T-helper 17 cell (primary cell): ENCODE measurements around the gene CALN1. TPM values are rescaled to one million over a fixed set of nuclear protein-coding genes. Genes with fewer than 3 reads are reported as not detected.

ENCODE experiments used
- ATAC-seq: fragments of 150-1000 bp; cut with Tn5 transposase; 2 replicates; pipeline ENCODE4 v1.10.0; 2021; ENCODE audit warnings: mild to moderate bottlenecking, moderate library complexity
- DNase-seq, 3 donors: peaks; one replicate each; pipeline versions ENCODE4 v3.0.0 to v3.0.0-alpha.2; 2020 to 2021
- H3K9me3 ChIP-seq: one replicate; pipeline ENCODE4 v1.7.0; 2013; ENCODE audit warnings: low read length, mild to moderate bottlenecking; ENCODE audit not compliant: control insufficient read depth, poor library complexity, severe bottlenecking
- H3K27ac Mint-ChIP-seq: one replicate; pipeline ENCODE4 v1.8.0; 2022; ENCODE audit warnings: mild to moderate bottlenecking, moderate library complexity, mixed read lengths
- H3K27me3 Mint-ChIP-seq: one replicate; pipeline ENCODE4 v1.8.0; 2022; ENCODE audit warnings: mixed read lengths
- H3K36me3 Mint-ChIP-seq: one replicate; pipeline ENCODE4 v1.8.0; 2022; ENCODE audit warnings: low read depth, mixed read lengths
- H3K4me1 Mint-ChIP-seq: one replicate; pipeline ENCODE4 v1.8.0; 2022; ENCODE audit warnings: mild to moderate bottlenecking, mixed read lengths
- H3K4me3 Mint-ChIP-seq: one replicate; pipeline ENCODE4 v1.8.0; 2022; ENCODE audit warnings: mild to moderate bottlenecking, moderate library complexity, mixed read lengths
- total RNA-seq, 4 donors: library from RNA in 2 of 4; stranded (reverse) in 2 of 4; gene quantifications; one replicate each; pipeline ENCODE4 v1.2.3 and lab custom pipeline; 2022 to 2026

CALN1 gene
- total RNA-seq, 2 donors from 2014 or later, result not detected

DNA sequence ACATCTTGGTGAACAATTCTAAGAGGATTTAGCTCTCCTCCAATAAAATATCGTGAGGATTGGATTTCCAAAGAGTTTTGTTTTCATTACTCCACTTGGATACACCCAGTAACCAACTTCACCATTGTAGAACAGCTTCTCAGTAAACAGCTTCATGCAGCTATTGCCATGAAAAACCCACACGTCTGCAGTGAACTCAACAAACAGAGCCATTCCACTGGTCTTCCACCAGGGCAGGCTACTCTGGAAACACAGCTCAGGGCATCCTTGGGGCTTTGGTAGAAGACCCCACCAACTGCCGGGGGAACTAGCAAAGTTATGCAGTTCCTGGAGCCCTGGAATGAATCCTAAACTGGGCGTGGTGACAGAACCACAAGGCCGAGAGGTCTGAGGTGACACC is 77.4 kb downstream of the CALN1 start:
- H3K9me3 ChIP-seq, result no peaks in the 10 kb centered on the region
- H3K4me1 Mint-ChIP-seq, result no peaks in the 10 kb centered on the region
- no peak overlapping the region for H3K4me3 Mint-ChIP-seq
- no peak for ATAC-seq
- no peak for DNase-seq
- no peak overlapping the region for H3K27ac Mint-ChIP-seq
- H3K27me3 Mint-ChIP-seq, result peaks cover 9% of the 10 kb centered on the region
- H3K36me3 Mint-ChIP-seq, result no peaks in the 10 kb centered on the region

DNA sequence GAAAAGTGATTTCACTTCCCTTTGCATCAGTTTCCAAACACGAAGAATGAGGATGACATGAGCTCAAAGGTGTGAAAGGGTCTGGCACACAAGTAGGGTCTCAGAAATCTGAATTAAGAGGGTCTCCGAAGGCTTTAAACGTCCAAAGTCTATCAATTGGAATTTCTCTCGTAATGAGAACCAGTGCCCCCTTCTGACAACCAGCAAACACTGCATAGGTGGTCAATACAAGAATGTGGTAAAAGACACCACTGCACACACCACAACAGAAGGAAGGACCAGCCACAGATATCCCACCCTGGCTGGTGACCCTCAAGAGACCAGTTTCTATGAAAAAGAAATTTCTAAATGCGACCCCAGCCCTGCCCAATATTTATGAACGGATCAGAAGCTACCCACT is 78.1 kb downstream of the CALN1 start:
- H3K4me1 Mint-ChIP-seq, result no peaks in the 10 kb centered on the region
- no peak overlapping the region for H3K4me3 Mint-ChIP-seq
- no peak for DNase-seq
- H3K36me3 Mint-ChIP-seq, result no peaks in the 10 kb centered on the region
- no peak overlapping the region for H3K27ac Mint-ChIP-seq
- H3K27me3 Mint-ChIP-seq, result peaks cover 9% of the 10 kb centered on the region
- no peaks in the 10 kb centered on the region for H3K9me3 ChIP-seq
- ATAC-seq, result no peak

DNA sequence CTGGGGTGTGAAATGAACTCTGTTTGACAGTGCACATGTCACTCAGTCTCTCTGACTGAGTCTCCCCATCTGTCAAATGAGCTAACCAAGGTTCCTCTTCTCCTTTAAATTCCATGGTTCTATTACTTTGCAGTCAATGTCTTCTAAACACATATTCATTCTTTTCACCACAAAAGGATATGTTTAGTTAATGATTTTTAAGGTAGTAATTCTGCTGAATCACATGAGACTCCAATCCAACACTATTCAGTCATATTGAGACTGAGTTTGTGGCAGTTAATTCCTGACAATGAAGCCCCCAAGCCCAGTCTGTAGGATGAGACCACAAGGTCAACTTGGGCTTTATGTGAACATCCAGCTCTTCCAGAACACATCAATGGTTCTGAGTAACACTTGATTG is 85.3 kb downstream of the CALN1 start:
- H3K27me3 Mint-ChIP-seq, result no peaks in the 10 kb centered on the region
- H3K4me3 Mint-ChIP-seq, result no peak overlapping the region
- H3K9me3 ChIP-seq, result no peaks in the 10 kb centered on the region
- H3K27ac Mint-ChIP-seq, result no peak overlapping the region
- no peak for DNase-seq
- ATAC-seq, result no peak
- H3K4me1 Mint-ChIP-seq, result no peaks in the 10 kb centered on the region
- no peaks in the 10 kb centered on the region for H3K36me3 Mint-ChIP-seq

DNA sequence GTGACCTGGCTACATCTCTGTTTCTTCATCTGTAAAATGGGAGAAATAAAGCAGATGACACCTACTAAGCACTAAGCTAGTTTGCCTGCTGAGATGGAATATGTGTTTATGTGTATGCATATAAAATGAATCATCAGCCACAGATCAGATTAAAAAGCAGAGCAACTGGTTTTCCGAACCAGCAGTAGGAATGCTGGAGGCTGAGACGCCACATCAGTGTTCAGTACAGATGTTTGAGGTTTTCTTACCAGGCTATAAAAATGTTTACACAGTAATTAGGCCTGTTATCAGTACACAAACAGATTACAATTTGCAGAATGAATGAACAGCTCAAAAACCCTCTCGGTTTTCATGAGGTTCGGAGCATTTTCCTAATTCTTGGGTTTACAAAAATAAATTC is 85.8 kb downstream of the CALN1 start:
- H3K27ac Mint-ChIP-seq, result no peak overlapping the region
- ATAC-seq (no peak), DNase-seq (no peak)
- no peak overlapping the region for H3K4me3 Mint-ChIP-seq
- no peaks in the 10 kb centered on the region for H3K36me3 Mint-ChIP-seq
- H3K27me3 Mint-ChIP-seq, result no peaks in the 10 kb centered on the region
- no peaks in the 10 kb centered on the region for H3K4me1 Mint-ChIP-seq
- H3K9me3 ChIP-seq, result no peaks in the 10 kb centered on the region

DNA sequence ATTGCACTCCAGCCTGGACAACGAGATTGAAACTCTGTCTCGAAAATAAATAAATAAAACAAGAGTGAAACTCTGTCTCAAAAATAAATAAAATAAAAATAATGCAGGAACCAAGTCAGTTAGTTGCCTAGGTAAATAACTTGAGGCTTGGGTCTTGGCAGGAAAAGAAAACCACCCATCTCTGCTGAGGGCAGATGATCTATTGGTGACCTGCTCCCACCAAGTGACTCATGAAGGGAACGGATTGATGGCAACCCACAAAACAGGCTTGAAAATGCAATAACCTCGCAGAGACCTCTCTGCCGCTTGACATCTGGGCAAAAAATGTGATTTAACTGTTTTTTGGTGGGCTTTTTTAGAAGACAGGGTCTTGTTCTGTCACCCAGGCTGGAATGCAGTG is 86.6 kb downstream of the CALN1 start:
- no peaks in the 10 kb centered on the region for H3K27me3 Mint-ChIP-seq
- ATAC-seq (no peak), DNase-seq (no peak)
- no peaks in the 10 kb centered on the region for H3K36me3 Mint-ChIP-seq
- H3K4me3 Mint-ChIP-seq, result no peak overlapping the region
- no peaks in the 10 kb centered on the region for H3K4me1 Mint-ChIP-seq
- no peaks in the 10 kb centered on the region for H3K9me3 ChIP-seq
- no peak overlapping the region for H3K27ac Mint-ChIP-seq

DNA sequence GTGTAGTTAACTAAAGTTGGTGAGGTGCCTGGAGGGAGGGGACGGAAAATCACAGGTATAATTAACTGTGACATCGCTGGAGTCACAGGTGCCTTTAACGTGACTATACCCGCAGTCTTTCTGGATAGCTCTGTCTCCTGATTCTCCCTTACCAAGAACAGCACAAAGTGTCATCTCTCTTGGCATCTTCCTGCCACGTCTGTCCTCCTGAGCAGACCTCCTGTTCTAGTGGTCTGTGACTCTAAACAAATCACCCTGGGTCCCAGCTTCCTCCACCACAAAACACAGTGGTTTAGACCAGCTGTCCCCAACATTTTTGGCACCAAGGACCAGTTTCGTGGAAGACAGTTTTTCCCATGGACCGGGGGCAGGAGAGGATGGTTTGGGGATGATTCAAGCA is 90.5 kb downstream of the CALN1 start:
- DNase-seq (no peak), ATAC-seq (no peak)
- H3K9me3 ChIP-seq, result no peaks in the 10 kb centered on the region
- no peak overlapping the region for H3K27ac Mint-ChIP-seq
- peaks cover 2% of the 10 kb centered on the region for H3K36me3 Mint-ChIP-seq
- no peak overlapping the region for H3K4me3 Mint-ChIP-seq
- no peaks in the 10 kb centered on the region for H3K27me3 Mint-ChIP-seq
- no peaks in the 10 kb centered on the region for H3K4me1 Mint-ChIP-seq

DNA sequence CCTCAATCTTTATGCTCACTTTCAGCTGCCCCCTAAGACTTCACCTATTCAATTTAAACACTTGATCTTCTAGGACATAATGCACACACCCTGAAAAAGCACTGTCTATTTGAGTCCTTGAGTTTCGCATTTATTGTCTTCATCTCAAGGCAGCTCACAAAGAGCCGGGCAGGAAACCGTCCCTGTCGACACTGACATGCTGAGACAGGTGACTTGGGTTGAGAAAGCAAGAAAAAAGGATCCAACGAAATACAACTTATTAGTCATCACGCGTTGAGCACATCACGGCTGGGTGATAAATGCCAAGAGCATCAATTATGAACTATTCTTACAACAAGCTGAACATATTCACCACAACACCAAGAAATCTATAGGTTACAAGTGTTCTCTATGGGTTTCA is 91.1 kb downstream of the CALN1 start:
- no peaks in the 10 kb centered on the region for H3K9me3 ChIP-seq
- ATAC-seq (no peak), DNase-seq (no peak)
- Mint-ChIP-seq H3K4me1 (no peaks in the 10 kb centered on the region), H3K36me3 (peaks cover 2% of the 10 kb centered on the region), H3K27me3 (no peaks in the 10 kb centered on the region), H3K27ac (no peak overlapping the region), H3K4me3 (no peak overlapping the region)

DNA sequence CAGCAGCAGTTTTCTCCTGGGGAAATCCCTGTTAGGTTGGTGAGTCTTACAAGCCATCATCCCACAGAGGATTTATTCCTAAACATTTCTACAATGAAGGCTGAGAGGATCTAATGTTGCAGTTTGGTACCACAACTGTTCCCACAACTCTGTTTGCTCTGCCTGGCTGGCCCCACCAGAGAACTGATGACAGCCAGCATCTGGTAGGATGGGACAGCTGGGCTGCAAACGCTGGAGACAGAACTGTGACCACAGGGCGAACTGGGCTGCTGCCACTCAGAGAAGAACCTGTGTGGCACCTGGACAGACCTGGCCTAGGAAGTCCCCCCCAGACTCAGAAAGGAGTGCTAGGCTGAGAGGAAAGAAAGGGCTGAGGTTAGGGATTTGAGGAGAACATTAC is 94.8 kb downstream of the CALN1 start:
- DNase-seq, result no peak
- ATAC-seq, result no peak

DNA sequence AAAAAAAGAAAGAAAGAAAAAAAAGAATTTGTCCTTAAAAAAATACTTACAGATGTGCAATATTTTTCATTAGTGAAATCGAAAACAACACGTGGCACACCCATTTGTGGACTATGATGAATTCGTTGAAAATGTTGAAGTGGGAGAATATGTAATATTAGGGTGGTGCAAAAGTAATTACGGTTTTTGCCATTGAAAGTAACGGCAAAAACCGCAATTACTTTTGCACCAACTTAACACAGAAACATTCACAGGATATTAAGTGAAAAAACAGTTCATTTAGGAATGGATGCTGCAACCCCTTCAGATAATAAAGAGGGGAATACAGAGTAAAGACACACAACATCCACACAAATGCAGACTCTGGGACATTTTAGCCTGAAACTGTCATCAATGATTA is 96.0 kb downstream of the CALN1 start:
- Mint-ChIP-seq H3K27me3 (no peaks in the 10 kb centered on the region), H3K27ac (no peak overlapping the region), H3K4me3 (no peak overlapping the region), H3K4me1 (no peaks in the 10 kb centered on the region), H3K36me3 (peaks cover 2% of the 10 kb centered on the region)
- no peak for ATAC-seq
- no peaks in the 10 kb centered on the region for H3K9me3 ChIP-seq
- no peak for DNase-seq

More for the DNA sequence above, 94.8 kb downstream of the CALN1 start:
- no peaks in the 10 kb centered on the region for H3K4me1 Mint-ChIP-seq
- peaks cover 2% of the 10 kb centered on the region for H3K36me3 Mint-ChIP-seq
- no peak overlapping the region for H3K27ac Mint-ChIP-seq
- no peak overlapping the region for H3K4me3 Mint-ChIP-seq
- no peaks in the 10 kb centered on the region for H3K9me3 ChIP-seq
- no peaks in the 10 kb centered on the region for H3K27me3 Mint-ChIP-seq

DNA sequence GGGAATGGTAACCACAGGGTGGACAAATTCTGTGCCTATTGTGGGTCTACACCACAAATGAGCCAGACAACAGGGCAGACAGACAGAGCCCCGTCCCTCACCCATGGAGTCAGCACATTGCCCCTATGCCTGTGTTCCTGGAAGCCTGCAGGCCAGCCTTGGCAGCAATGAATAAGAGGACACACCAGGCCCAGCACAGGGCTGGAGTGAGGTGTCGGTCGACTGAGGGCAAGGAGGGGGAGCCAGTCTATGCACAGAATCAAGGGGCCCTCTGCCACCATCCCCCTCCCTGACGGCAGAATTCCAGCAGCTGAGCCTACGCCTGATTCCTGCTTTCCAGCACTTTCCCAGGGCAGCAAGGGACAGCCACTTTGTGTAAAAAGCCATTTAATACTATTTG is 98.2 kb downstream of the CALN1 start:
- Mint-ChIP-seq H3K27me3 (no peaks in the 10 kb centered on the region), H3K36me3 (no peaks in the 10 kb centered on the region), H3K4me3 (no peak overlapping the region), H3K27ac (no peak overlapping the region), H3K4me1 (no peaks in the 10 kb centered on the region)
- DNase-seq (no peak), ATAC-seq (no peak)
- no peaks in the 10 kb centered on the region for H3K9me3 ChIP-seq

DNA sequence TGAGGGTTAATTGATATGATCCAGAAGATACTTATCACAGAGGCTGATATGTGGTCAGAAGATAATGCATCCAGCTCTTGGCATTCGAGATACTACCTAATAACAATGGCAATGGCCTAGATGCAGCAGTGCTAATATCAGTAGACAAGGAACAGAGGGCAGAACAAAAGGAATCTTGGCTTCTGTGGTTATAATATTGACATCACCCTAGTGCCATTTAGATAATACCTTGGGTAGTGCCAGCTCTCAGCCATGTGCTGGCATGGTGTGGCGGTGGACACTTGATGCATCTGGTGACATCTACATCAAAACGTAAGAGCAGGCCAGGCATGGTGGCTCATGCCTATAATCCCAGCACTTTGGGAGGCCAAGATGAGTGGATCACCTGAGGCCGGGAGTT is 101.8 kb downstream of the CALN1 start:
- no peaks in the 10 kb centered on the region for H3K27me3 Mint-ChIP-seq
- DNase-seq, result no peak
- no peaks in the 10 kb centered on the region for H3K36me3 Mint-ChIP-seq
- H3K4me1 Mint-ChIP-seq, result no peaks in the 10 kb centered on the region
- H3K27ac Mint-ChIP-seq, result no peak overlapping the region
- ATAC-seq, result no peak
- H3K4me3 Mint-ChIP-seq, result no peak overlapping the region
- H3K9me3 ChIP-seq, result no peaks in the 10 kb centered on the region

DNA sequence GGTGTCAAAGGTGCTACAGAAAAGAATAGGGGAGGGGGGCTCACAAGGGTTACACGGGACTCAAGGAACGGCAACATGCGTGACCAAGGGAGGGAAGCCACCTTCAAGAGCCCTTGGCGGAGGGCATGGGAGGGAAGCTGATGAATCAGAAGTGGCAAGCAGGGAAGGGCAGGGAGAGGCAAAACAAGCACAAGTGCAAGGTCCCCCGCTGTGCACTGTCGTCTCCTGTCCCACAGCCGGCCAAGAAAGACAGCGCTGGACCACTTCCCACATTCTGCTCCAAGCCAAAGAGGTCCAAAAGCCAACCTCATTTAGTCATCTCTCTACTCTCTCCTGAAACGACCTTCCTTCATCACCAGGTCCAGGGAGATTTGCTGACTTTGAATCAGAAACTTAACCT is 102.7 kb downstream of the CALN1 start:
- ATAC-seq (no peak), DNase-seq (no peak)
- no peaks in the 10 kb centered on the region for H3K36me3 Mint-ChIP-seq

DNA sequence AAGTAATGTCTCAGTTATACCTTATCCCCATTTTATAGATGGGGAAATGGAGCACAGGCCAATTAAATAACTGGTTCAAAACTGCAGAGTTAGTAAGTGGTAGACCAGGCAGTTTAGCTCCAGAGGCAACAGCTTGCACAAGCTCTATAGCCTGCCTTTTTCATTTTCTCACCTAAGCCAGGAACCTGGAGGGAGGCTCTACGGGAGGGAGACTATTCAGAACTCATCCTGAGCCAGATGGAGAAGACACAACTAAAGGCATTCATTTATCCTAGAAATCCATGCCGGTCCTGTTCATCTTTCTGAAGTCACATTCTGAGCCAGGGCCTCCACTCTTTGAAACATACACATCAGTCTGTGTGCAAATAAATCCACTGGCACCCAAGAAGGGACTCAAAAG is 103.2 kb downstream of the CALN1 start:
- Mint-ChIP-seq H3K4me3 (no peak overlapping the region), H3K36me3 (no peaks in the 10 kb centered on the region), H3K27ac (no peak overlapping the region), H3K4me1 (no peaks in the 10 kb centered on the region), H3K27me3 (no peaks in the 10 kb centered on the region)
- ATAC-seq (no peak), DNase-seq (no peak)
- H3K9me3 ChIP-seq, result no peaks in the 10 kb centered on the region

More for the DNA sequence above, 102.7 kb downstream of the CALN1 start:
- H3K27me3 Mint-ChIP-seq, result no peaks in the 10 kb centered on the region
- no peak overlapping the region for H3K27ac Mint-ChIP-seq
- no peak overlapping the region for H3K4me3 Mint-ChIP-seq
- no peaks in the 10 kb centered on the region for H3K4me1 Mint-ChIP-seq
- H3K9me3 ChIP-seq, result no peaks in the 10 kb centered on the region

DNA sequence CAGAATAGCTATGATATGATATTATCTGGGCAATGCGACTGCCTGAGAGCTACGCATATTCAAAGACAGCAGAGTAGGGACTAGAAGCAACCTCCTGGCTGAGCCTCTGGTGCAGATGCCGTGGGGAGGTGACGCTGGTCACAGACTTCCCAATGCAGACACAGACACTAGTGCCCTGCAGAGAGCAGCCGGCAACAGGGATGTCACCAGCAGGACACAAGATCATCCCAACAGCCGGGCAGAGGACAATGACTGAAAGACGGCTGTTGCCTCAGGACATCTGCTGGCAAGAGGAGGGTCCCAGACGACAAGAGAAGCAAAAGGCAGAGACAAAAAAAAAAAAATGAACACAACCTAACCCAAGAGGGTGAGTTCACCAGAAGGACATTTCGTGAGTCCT is 104.6 kb downstream of the CALN1 start:
- H3K27ac Mint-ChIP-seq, result no peak overlapping the region
- H3K36me3 Mint-ChIP-seq, result no peaks in the 10 kb centered on the region
- no peaks in the 10 kb centered on the region for H3K4me1 Mint-ChIP-seq
- DNase-seq (no peak), ATAC-seq (no peak)
- no peaks in the 10 kb centered on the region for H3K9me3 ChIP-seq
- no peak overlapping the region for H3K4me3 Mint-ChIP-seq
- H3K27me3 Mint-ChIP-seq, result no peaks in the 10 kb centered on the region

DNA sequence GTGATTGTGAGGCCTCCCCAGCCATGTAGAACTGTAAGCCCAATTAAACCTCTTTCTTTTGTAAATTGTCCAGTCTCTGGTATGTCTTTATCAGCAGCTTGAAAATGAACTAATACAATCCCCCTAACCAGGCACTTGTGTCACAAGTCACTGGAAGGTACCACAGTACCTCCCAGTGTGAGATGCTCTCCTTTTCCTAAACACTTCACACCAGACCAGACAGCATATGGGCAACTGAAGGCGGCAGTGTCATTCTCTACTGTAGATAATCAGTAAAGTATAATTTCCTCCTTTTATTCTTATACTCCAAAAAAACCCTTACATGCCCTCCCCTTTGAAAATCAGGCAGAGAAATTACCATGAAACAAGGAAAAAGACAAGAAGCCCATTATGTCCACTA is 113.2 kb downstream of the CALN1 start:
- DNase-seq, result no peak
- Mint-ChIP-seq H3K4me3 (no peak overlapping the region), H3K4me1 (no peaks in the 10 kb centered on the region), H3K27me3 (no peaks in the 10 kb centered on the region), H3K27ac (no peak overlapping the region), H3K36me3 (no peaks in the 10 kb centered on the region)
- no peaks in the 10 kb centered on the region for H3K9me3 ChIP-seq
- ATAC-seq, result no peak
